MM.1S (cell line): Measurements from ENCODE around the gene ROPN1B.
A peak's percentile ranks its signal among the peaks of the same experiment; 100 is the strongest.
"Not testable (repeated sequence)": the region's sequence is repeated elsewhere in the genome, so short reads cannot be mapped to it uniquely, and the experiment has no call there.

Experiments used
- DNase-seq: peaks from one replicate; pipeline ENCODE4 v3.0.0-alpha.2; 2015
- H2AFZ ChIP-seq: fragments of 300-600 bp; sonication (generic); 2 replicates; pipeline ENCODE4 v1.6.0; 2016; ENCODE audit warnings: antibody characterized with exemption, low read length
- H3F3A ChIP-seq: fragments of 300-600 bp; sonication (generic); 2 replicates; pipeline ENCODE4 v1.6.1; 2016; ENCODE audit warnings: mild to moderate bottlenecking, antibody characterized with exemption, low read length, moderate library complexity, mixed read lengths; ENCODE audit not compliant: insufficient read depth
- H3K27ac ChIP-seq: fragments of 300-600 bp; sonication (generic); 2 replicates; pipeline ENCODE4 v1.5.1; 2016; ENCODE audit warnings: mild to moderate bottlenecking, low read length
- H3K27me3 ChIP-seq: fragments of 300-600 bp; sonication (generic); replicated peaks from 2 replicates; pipeline ENCODE4 v1.6.0; 2016; ENCODE audit warnings: low read length; ENCODE audit not compliant: insufficient read depth
- H3K36me3 ChIP-seq: fragments of 300-600 bp; sonication (generic); replicated peaks from 2 replicates; pipeline ENCODE4 v1.6.1; 2016; ENCODE audit warnings: mild to moderate bottlenecking, low read length, mixed read lengths; ENCODE audit not compliant: insufficient read depth
- H3K4me1 ChIP-seq: fragments of 300-600 bp; sonication (generic); 2 replicates; pipeline ENCODE4 v1.6.1; 2016; ENCODE audit warnings: low read length, mixed read lengths
- H3K4me2 ChIP-seq: fragments of 300-600 bp; sonication (generic); 2 replicates; pipeline ENCODE4 v1.6.0; 2016; ENCODE audit warnings: low read depth, low read length
- H3K4me3 ChIP-seq: fragments of 300-600 bp; sonication (generic); 2 replicates; pipeline ENCODE4 v1.5.1; 2016; ENCODE audit warnings: low read length, mixed read lengths
- H3K79me2 ChIP-seq: fragments of 300-600 bp; sonication (generic); 2 replicates; pipeline ENCODE4 v1.6.1; 2016; ENCODE audit warnings: mixed run types, low read length, mixed read lengths
- H3K9ac ChIP-seq: fragments of 300-600 bp; sonication (generic); 2 replicates; pipeline ENCODE4 v1.6.1; 2016; ENCODE audit warnings: low read length, mixed read lengths
- H3K9me2 ChIP-seq: fragments of 300-600 bp; sonication (generic); replicated peaks from 2 replicates; pipeline ENCODE4 v1.6.1; 2016; ENCODE audit warnings: mild to moderate bottlenecking, low read length, mixed read lengths; ENCODE audit not compliant: insufficient read depth
- H3K9me3 ChIP-seq: fragments of 300-600 bp; sonication (generic); replicated peaks from 2 replicates; pipeline ENCODE4 v1.6.1; 2016; ENCODE audit warnings: mild to moderate bottlenecking, low read length, mixed read lengths; ENCODE audit not compliant: insufficient read depth
- H4K20me1 ChIP-seq: fragments of 300-600 bp; sonication (generic); 2 replicates; pipeline ENCODE4 v1.6.1; 2016; ENCODE audit warnings: mild to moderate bottlenecking, low read length, moderate library complexity, mixed read lengths; ENCODE audit not compliant: insufficient read depth
- CTCF ChIP-seq: fragments of 300-600 bp; sonication (generic); IDR thresholded peaks from 2 replicates; pipeline ENCODE4 v1.5.1; 2016; ENCODE audit warnings: antibody characterized with exemption, low read length, mixed read lengths
- EZH2 ChIP-seq: fragments of 300-600 bp; sonication (generic); optimal IDR thresholded peaks from 2 replicates; pipeline ENCODE3; 2017; ENCODE audit warnings: low read depth, mild to moderate bottlenecking, antibody characterized with exemption, low read length, mixed read lengths
- EZH2phosphoT487 ChIP-seq: fragments of 300-600 bp; sonication (generic); IDR thresholded peaks from 2 replicates; pipeline ENCODE4 v1.6.1; 2018; ENCODE audit warnings: antibody characterized with exemption, low read length

ROPN1B gene

GRCh38 chr3:125965505-125965904 lies 3.5 kb upstream of the ROPN1B start:
- Histone ChIP-seq H3K9me3 (no peaks in the 10 kb centered on the region), H3K4me1 (no peaks in the 10 kb centered on the region), H3K79me2 (no peaks in the 10 kb centered on the region), H3K9ac (no peak overlapping the region), H4K20me1 (no peaks in the 10 kb centered on the region), H3K9me2 (no peaks in the 10 kb centered on the region), H3K36me3 (no peaks in the 10 kb centered on the region), H2AFZ (no peak overlapping the region), H3K27ac (no peak overlapping the region), H3K4me2 (no peak overlapping the region), H3K4me3 (no peak overlapping the region), H3K27me3 (peaks cover 6% of the 10 kb centered on the region), H3F3A (no peaks in the 10 kb centered on the region)
- no peak for DNase-seq
- no peak for TF ChIP-seq CTCF
- no peak for TF ChIP-seq EZH2phosphoT487
- TF ChIP-seq EZH2, result no peak

- peaks cover 20% of the 10 kb centered on the region for H3K27me3 ChIP-seq
- DNase-seq, result no peak
Observed at GRCh38 chr3:125967156-125967555, 1.8 kb upstream of the ROPN1B start.

GRCh38 chr3:125968121-125968520 lies 857 bp upstream of the ROPN1B start:
- H2AFZ ChIP-seq, result not testable (repeated sequence)
- peaks cover 20% of the 10 kb centered on the region for H3K27me3 ChIP-seq

More at GRCh38 chr3:125967156-125967555, 1.8 kb upstream of the ROPN1B start:
- no peak overlapping the region for H3K27ac ChIP-seq
- H3K79me2 ChIP-seq, result no peaks in the 10 kb centered on the region
- no peaks in the 10 kb centered on the region for H3F3A ChIP-seq
- H3K9ac ChIP-seq, result no peak overlapping the region
- no peaks in the 10 kb centered on the region for H4K20me1 ChIP-seq
- H3K9me2 ChIP-seq, result no peaks in the 10 kb centered on the region
- no peaks in the 10 kb centered on the region for H3K9me3 ChIP-seq
- H3K4me2 ChIP-seq, result no peak overlapping the region
- H3K36me3 ChIP-seq, result no peaks in the 10 kb centered on the region
- no peaks in the 10 kb centered on the region for H3K4me1 ChIP-seq
- no peak for TF ChIP-seq EZH2
- TF ChIP-seq EZH2phosphoT487, result no peak
- no peak for TF ChIP-seq CTCF
- no peak overlapping the region for H3K4me3 ChIP-seq
- no peak overlapping the region for H2AFZ ChIP-seq

GRCh38 chr3:125971997-125972944 lies 3.3 kb downstream of the ROPN1B start:
- H3K9me2 ChIP-seq, H3K4me3 ChIP-seq, H3K79me2 ChIP-seq, H3K27ac ChIP-seq, H3K9me3 ChIP-seq, H4K20me1 ChIP-seq, H3K4me1 ChIP-seq, DNase-seq, H3K36me3 ChIP-seq, H3F3A ChIP-seq, H2AFZ ChIP-seq, H3K9ac ChIP-seq: not testable (repeated sequence)
- peak overlapping the region; percentile 67; the same call in 1 of the 2 replicates for H3K4me2 ChIP-seq
- TF ChIP-seq CTCF, result peak; percentile 65
- H3K27me3 ChIP-seq, result peaks cover 20% of the 10 kb centered on the region

More at GRCh38 chr3:125968121-125968520, 857 bp upstream of the ROPN1B start:
- not testable (repeated sequence) for H3K4me1 ChIP-seq, H3K4me3 ChIP-seq, DNase-seq, H3K36me3 ChIP-seq, H3K79me2 ChIP-seq, H3K27ac ChIP-seq, H4K20me1 ChIP-seq, H3K9me2 ChIP-seq, H3K9ac ChIP-seq, H3K4me2 ChIP-seq, H3F3A ChIP-seq, H3K9me3 ChIP-seq

GRCh38 chr3:125975245-125976002 lies 6.4 kb downstream of the ROPN1B start:
- H3K9me2 ChIP-seq, H3K79me2 ChIP-seq, H3F3A ChIP-seq, H3K9ac ChIP-seq, H4K20me1 ChIP-seq, H3K27ac ChIP-seq, H2AFZ ChIP-seq, H3K9me3 ChIP-seq, H3K36me3 ChIP-seq, H3K4me3 ChIP-seq, DNase-seq, H3K4me1 ChIP-seq, H3K4me2 ChIP-seq: not testable (repeated sequence)
- H3K27me3 ChIP-seq, result peaks cover 16% of the 10 kb centered on the region
